ENCODE measurements around the gene SEC24C. TPM values are rescaled to one million over a fixed set of nuclear protein-coding genes. Genes with fewer than 3 reads are reported as not detected.
A peak's percentile ranks its signal among the peaks of the same experiment; 100 is the strongest.
"Not testable (repeated sequence)": the region's sequence is repeated elsewhere in the genome, so short reads cannot be mapped to it uniquely, and the experiment has no call there.

The SEC24C gene
- total RNA-seq, 1 experiment from 2014 or later, result 54.4 TPM

- DNase-seq (ENCODE audit: low spot score), result peak; percentile 12
- in situ Hi-C loops (cut with HindIII; ENCODE audit: low sequenced_read_pairs), result not testable (repeated sequence)
These were observed 14.4 kb upstream of the SEC24C start for GRCh38 chr10:73729781-73730152.

- peak; percentile 94 for DNase-seq (ENCODE audit: low spot score)
- in situ Hi-C loops (cut with HindIII; ENCODE audit: low sequenced_read_pairs), result no loop called here
These were observed 13.8 kb upstream of the SEC24C start for GRCh38 chr10:73730153-73730906.

- in situ Hi-C loops (cut with HindIII; ENCODE audit: low sequenced_read_pairs), result no loop called here
- DNase-seq (ENCODE audit: low spot score), result no peak
These were observed 12.4 kb upstream of the SEC24C start for GRCh38 chr10:73731588-73732375.

GRCh38 chr10:73732426-73732825 is 11.7 kb upstream of the SEC24C start:
- in situ Hi-C loops (cut with HindIII; ENCODE audit: low sequenced_read_pairs), result no loop called here
- DNase-seq (ENCODE audit: low spot score), result no peak

GRCh38 chr10:73732931-73733623 is 11.1 kb upstream of the SEC24C start:
- no peak for DNase-seq (ENCODE audit: low spot score)
- in situ Hi-C loops (cut with HindIII; ENCODE audit: low sequenced_read_pairs), result no loop called here

- in situ Hi-C loops (cut with HindIII; ENCODE audit: low sequenced_read_pairs), result no loop called here
- DNase-seq (ENCODE audit: low spot score), result no peak
These were observed 10.0 kb upstream of the SEC24C start for GRCh38 chr10:73734028-73734720.

- DNase-seq (ENCODE audit: low spot score), result no peak
- in situ Hi-C loops (cut with HindIII; ENCODE audit: low sequenced_read_pairs), result no loop called here
These were observed 9.3 kb upstream of the SEC24C start for GRCh38 chr10:73734796-73735305.

GRCh38 chr10:73740501-73741254 is 3.5 kb upstream of the SEC24C start:
- in situ Hi-C loops (cut with HindIII; ENCODE audit: low sequenced_read_pairs); DNase-seq (ENCODE audit: low spot score): not testable (repeated sequence)

- in situ Hi-C loops (cut with HindIII; ENCODE audit: low sequenced_read_pairs), result no loop called here
- no peak for DNase-seq (ENCODE audit: low spot score)
These were observed 1.8 kb upstream of the SEC24C start for GRCh38 chr10:73742454-73742734.

GRCh38 chr10:73743327-73743904 is 756 bp upstream of the SEC24C start:
- in situ Hi-C loops (cut with HindIII; ENCODE audit: low sequenced_read_pairs), result no loop called here
- no peak for DNase-seq (ENCODE audit: low spot score)

GRCh38 chr10:73744664-73744975 is 448 bp downstream of the SEC24C start:
- in situ Hi-C loops (cut with HindIII; ENCODE audit: low sequenced_read_pairs), result no loop called here
- no peak for DNase-seq (ENCODE audit: low spot score)

GRCh38 chr10:73746721-73747120 is 2.5 kb downstream of the SEC24C start:
- in situ Hi-C loops (cut with HindIII; ENCODE audit: low sequenced_read_pairs), result no loop called here
- no peak for DNase-seq (ENCODE audit: low spot score)

- in situ Hi-C loops (cut with HindIII; ENCODE audit: low sequenced_read_pairs), result no loop called here
These were observed 6.6 kb downstream of the SEC24C start for GRCh38 chr10:73750819-73751218.

GRCh38 chr10:73756183-73756582 is 12.0 kb downstream of the SEC24C start:
- no peak for DNase-seq (ENCODE audit: low spot score)
- in situ Hi-C loops (cut with HindIII; ENCODE audit: low sequenced_read_pairs), result no loop called here

More at GRCh38 chr10:73750819-73751218, 6.6 kb downstream of the SEC24C start:
- no peak for DNase-seq (ENCODE audit: low spot score)

- in situ Hi-C loops (cut with HindIII; ENCODE audit: low sequenced_read_pairs), result no loop called here
- no peak for DNase-seq (ENCODE audit: low spot score)
These were observed 14.7 kb downstream of the SEC24C start for GRCh38 chr10:73758704-73759511.

GRCh38 chr10:73759512-73760115 is 15.4 kb downstream of the SEC24C start:
- in situ Hi-C loops (cut with HindIII; ENCODE audit: low sequenced_read_pairs), result no loop called here
- DNase-seq (ENCODE audit: low spot score), result no peak

- DNase-seq (ENCODE audit: low spot score), result no peak
- in situ Hi-C loops (cut with HindIII; ENCODE audit: low sequenced_read_pairs), result no loop called here
These were observed 17.6 kb downstream of the SEC24C start for GRCh38 chr10:73761781-73762180.
